SIG-M5 treated with dmso at 0.1 percent for 504 hours (cell line): Measurements from ENCODE around the gene HACD3.
"Not testable (repeated sequence)": the region's sequence is repeated elsewhere in the genome, so short reads cannot be mapped to it uniquely, and the experiment has no call there.

Source experiments
- DNase-seq: peaks from one replicate; lab custom pipeline; 2025; ENCODE audit not compliant: unreplicated experiment; lab: John Stamatoyannopoulos, UW

HACD3 gene

DNA sequence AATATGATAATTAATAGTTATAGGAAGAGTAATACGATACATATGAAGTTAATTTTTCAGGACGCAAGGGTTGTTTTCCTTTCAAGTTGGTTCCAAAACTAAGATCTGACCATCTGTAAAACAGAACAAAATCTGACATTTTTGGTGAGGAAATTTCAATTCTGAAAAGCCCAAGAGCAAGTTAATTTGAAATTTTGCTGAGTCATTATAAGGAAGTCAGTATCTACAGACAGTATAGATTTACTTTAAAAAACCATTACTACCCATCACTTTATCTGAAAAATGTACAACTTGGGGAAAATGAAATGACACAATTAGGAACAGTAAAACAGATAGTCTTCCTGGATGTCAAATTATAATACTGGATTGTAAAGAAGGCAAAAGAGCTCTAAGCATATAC lies 68.2 kb downstream of the HACD3 start:
- DNase-seq, result no peak

GRCh38 chr15:65599677-65600076 lies 69.4 kb downstream of the HACD3 start:
- DNase-seq, result no peak

- no peak for DNase-seq
Observed at GRCh38 chr15:65603134-65603533, 72.9 kb downstream of the HACD3 start.

DNA sequence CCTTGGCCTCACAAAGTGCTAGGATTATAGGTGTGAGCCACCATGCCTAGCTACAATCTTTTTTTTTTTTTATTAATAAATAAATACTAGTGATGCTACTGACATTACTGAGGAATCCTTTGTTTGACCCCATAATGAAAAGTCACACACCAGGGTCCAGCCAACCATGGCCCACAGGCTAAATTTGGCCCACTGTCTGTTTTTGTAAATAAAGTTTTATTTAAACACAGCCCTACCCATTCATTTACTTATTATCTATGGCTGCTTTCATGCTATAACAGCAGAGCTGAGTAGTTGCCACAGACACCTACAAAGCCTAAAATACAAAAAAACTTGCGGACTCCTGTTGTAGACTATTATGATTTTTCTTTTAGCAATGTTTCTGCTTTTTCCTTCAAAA lies 73.3 kb downstream of the HACD3 start:
- no peak for DNase-seq

DNA sequence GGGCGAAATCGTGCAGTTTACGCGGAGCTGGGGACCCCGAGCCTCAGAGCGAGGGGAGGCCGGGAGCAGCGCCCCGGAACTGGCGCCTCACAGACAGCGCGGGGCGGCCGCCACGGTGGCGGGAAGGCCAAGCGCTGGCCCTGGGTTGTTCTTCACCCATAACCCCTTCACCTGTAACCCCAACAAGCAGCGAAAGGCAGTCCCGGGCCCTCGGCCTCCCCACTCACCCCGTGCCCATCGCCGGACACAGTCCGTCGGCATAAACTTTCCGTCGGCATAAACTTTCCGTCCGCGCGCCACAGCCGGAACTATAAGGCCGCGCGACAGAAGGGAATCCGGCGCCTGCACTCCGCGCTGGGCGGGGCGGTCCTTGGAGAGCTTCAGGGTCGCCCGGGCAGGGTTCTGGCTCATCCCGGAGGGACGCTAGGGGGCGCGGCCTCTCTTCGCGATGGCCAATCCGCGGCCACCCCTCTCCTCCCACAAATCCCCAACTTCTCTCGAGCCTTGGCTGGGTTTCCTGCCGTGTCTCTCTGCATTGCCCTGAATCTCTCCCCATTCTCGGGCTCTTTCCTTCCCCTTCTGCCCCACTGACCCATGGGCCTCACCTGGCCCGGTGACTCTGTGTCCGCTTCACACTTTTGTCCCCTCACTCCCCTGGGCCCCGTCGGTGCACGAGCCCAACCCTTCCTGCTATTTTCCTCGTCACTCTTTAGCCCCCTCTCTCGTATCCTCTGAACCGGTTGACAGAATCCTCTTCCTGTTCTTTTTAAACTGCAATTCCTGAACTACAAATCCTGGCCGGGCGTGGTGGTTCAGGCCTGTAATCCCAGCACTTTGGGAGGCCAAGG lies 80.8 kb downstream of the HACD3 start, which contains the start of gene INTS14:
INTS14 (minus strand) TSS at position 261 of the 848 bp plus-strand sequence. CDS start 3,751 bp downstream, outside the sequence.
- DNase-seq, result peak; percentile 92

- no peak for DNase-seq
Observed at GRCh38 chr15:65611888-65612615, 81.8 kb downstream of the HACD3 start.

DNA sequence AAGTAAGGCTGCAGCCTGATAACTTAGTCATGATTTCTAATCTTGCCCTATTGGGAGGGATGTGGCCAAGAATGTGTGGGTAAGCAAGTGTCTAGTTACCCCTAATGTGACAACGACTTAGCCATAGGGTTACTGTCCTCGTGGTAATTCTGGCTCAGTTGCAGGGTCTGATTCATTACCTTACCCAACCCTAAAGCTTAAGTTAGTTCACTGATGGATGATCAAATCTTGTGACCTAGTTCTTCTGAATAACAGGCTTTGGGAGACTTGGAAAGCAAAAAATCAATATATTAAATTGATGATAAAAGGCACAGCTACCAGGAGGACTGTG lies 82.3 kb downstream of the HACD3 start:
- no peak for DNase-seq

DNA sequence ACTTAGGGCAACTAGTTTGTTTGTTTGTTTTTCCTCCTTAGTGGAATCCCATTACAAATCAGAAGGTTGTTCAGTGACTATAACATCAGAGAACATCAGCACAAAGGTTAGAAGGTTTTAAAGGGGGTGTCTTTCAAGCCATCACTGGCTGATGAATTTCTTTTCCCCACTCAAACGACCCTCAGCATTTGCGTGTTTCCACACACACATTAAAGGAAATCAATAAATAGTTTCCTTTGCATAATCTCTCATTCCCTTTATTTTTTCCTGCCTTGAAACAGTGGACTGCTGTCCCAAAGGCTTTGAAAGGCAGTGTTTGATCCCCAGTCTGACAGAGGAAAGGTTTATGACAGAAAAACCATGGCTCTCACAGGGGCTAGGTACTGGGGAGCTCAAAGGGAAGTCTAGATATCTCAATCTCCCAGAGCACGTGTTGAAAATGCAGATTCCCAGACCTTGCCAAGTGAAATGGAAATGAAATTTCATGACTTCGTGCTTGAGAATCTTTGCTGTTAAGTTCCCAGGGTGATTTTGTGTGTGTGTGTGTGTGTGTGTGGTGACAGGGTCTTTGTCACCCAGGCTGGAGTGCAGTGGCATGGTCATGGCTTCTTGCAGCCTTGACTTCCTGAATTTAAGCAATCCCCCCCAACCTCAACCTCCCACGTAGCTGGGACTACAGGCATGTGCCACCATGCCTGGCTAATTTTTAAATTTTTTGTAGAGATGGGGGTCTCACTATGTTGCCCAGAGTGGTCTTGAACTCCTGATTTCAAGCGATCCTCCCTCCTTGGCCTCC lies 82.9 kb downstream of the HACD3 start:
- DNase-seq, result no peak

- DNase-seq, result not testable (repeated sequence)
Observed at GRCh38 chr15:65615887-65616286, 85.6 kb downstream of the HACD3 start.

- DNase-seq, result no peak
Observed at GRCh38 chr15:65618560-65619109, 88.4 kb downstream of the HACD3 start.

DNA sequence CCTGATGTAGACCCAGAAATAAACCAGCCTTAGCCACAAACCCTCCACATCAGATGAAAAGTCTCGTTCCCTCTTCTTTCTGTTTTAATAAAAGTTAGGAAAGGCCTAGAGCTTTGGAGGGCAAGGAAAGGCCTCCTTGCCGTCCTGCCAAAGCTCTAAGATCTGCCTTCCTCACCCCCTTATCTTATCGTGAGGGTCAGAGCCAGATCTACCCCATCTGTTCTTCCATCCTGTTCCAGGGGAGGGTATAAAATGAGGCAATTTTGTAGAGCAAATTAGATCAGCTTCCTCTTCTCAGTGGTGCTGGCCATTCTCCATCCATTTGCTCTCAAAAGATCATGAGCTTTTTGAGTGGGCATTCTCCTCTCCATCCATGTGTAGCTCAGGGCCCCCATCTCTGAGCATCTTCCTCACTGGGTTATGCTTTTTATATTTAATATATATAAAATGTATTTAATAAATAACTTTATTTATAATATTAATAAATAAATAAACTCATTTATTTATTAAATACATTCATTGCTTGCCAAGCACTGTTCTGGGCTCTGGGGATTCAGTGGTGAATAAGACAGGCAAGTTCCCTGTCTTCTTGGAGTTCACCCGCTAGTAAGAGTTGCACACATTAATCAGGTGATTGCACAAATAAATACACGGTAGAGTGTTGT lies 89.5 kb downstream of the HACD3 start:
- no peak for DNase-seq

DNA sequence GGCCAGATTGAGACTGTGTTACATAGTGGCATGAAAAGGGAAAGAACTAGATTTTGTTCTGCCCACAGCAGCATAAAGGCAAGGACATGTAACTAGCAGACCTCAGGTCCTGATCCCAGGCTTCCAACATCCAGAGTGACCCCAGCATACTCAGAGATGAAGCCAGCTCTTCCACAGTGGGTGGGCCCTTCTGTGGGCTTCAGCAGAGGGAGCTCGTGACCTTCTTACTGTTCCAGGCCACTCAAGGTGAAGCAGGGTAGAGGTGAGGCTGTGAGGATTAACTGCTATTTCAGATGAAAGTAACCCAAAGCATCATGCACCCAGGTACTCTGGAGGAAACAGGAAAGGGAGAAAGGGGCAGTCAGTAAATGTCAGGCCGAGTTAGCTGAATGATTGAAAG lies 90.6 kb downstream of the HACD3 start:
- no peak for DNase-seq

- DNase-seq, result no peak
Observed at GRCh38 chr15:65621638-65622037, 91.4 kb downstream of the HACD3 start, which contains the start of gene SLC24A1. SLC24A1 (plus strand) TSS chr15:65621938; CDS start chr15:65624081, 2,143 bp downstream.

- DNase-seq, result no peak
Observed at GRCh38 chr15:65623103-65623502, 92.8 kb downstream of the HACD3 start.

GRCh38 chr15:65626856-65627255 lies 96.6 kb downstream of the HACD3 start:
- no peak for DNase-seq
